GM12892 (cell line): ENCODE data around the gene STYXL2.

Experiments
- POLR2A ChIP-seq: IDR thresholded peaks from 2 replicates; pipeline ENCODE4 v1.6.1; 2011; ENCODE audit warnings: low read depth, low read length, control low read depth
- POLR2AphosphoS5 ChIP-seq: IDR thresholded peaks from 2 replicates; pipeline ENCODE4 v1.6.1; 2011; ENCODE audit warnings: low read depth, low read length, control low read depth
- TAF1 ChIP-seq: IDR thresholded peaks from 2 replicates; pipeline ENCODE4 v1.6.1; 2011; ENCODE audit warnings: low read depth, mild to moderate bottlenecking, control low read depth, low read length, borderline replicate concordance

DNA sequence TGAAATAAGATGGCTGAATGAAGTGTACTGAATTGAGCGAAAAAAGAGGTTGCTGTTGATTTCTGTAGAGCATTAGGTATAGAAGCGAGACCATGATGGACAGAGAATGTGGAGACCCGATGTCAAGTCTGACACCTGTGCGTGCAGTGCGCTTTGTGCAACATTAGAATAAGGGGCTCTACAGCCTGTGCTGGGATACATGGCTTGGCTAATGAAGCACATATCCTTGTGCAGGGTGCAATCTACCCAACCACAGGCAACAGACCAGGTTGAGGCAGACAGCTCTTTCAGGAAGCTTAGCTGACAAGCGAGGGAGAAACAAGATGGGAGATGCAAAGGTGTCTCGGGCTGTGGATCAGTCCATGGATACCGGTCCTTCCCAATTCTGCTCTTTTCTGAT lies 22.6 kb upstream of the STYXL2 start:
- TF ChIP-seq POLR2AphosphoS5, result no peak
- no peak for TF ChIP-seq POLR2A
- TF ChIP-seq TAF1, result no peak
